Trophoblast cell (in vitro differentiated cells and primary cell): Measurements from ENCODE around the gene SLC39A6.

Experiments
- DNase-seq, 2 donors: peaks; one replicate each; pipeline ENCODE4 v3.0.0-alpha.2; 2016
- H2AFZ ChIP-seq: 2 replicates; pipeline ENCODE4 v1.6.1; 2013; ENCODE audit warnings: low read length, moderate library complexity, mild to moderate bottlenecking; ENCODE audit not compliant: insufficient read depth, poor library complexity
- H2AK5ac ChIP-seq: 2 replicates; pipeline ENCODE4 v1.6.1; 2013; ENCODE audit warnings: mild to moderate bottlenecking, low read length
- H2BK120ac ChIP-seq: 2 replicates; pipeline ENCODE4 v1.6.1; 2013; ENCODE audit warnings: low read length, mild to moderate bottlenecking, moderate library complexity; ENCODE audit not compliant: insufficient read depth, poor library complexity
- H2BK12ac ChIP-seq: 2 replicates; pipeline ENCODE4 v1.6.1; 2013; ENCODE audit warnings: mild to moderate bottlenecking, low read length, moderate library complexity
- H2BK5ac ChIP-seq: 2 replicates; pipeline ENCODE4 v1.6.1; 2013; ENCODE audit warnings: low read length, low read depth, moderate library complexity, mild to moderate bottlenecking; ENCODE audit not compliant: poor library complexity
- H3K14ac ChIP-seq: 2 replicates; pipeline ENCODE4 v1.6.1; 2013; ENCODE audit warnings: mild to moderate bottlenecking, low read length
- H3K18ac ChIP-seq: 2 replicates; pipeline ENCODE4 v1.6.1; 2013; ENCODE audit warnings: mild to moderate bottlenecking, low read length
- H3K23ac ChIP-seq: 2 replicates; pipeline ENCODE4 v1.6.1; 2013; ENCODE audit warnings: low read length
- H3K27ac ChIP-seq: 2 replicates; pipeline ENCODE4 v1.5.1; 2013; ENCODE audit warnings: low read depth, mild to moderate bottlenecking, inconsistent platforms, low read length, moderate library complexity
- H3K27me3 ChIP-seq: 2 replicates; pipeline ENCODE4 v1.6.1; 2013; ENCODE audit warnings: inconsistent platforms, mild to moderate bottlenecking, low read length, moderate library complexity; ENCODE audit not compliant: insufficient read depth
- H3K36me3 ChIP-seq, 2 experiments: 1 replicate in 1 of 2; 2 replicates in 1 of 2; pipeline ENCODE4 v1.6.1; 2013; ENCODE audit warnings: low read length in 2 of 2, mild to moderate bottlenecking in 2 of 2, moderate library complexity in 1 of 2; ENCODE audit not compliant: insufficient read depth in 2 of 2, control insufficient read depth in 1 of 2
- H3K4ac ChIP-seq: 2 replicates; pipeline ENCODE4 v1.6.1; 2013; ENCODE audit warnings: low read depth, mild to moderate bottlenecking, low read length, moderate library complexity
- H3K4me1 ChIP-seq, 2 experiments: 1 replicate in 1 of 2; 2 replicates in 1 of 2; pipeline ENCODE4 v1.6.1; 2013; ENCODE audit warnings: low read length in 2 of 2, mild to moderate bottlenecking in 2 of 2, moderate library complexity in 1 of 2; ENCODE audit not compliant: insufficient read depth in 2 of 2, control insufficient read depth in 1 of 2
- H3K4me2 ChIP-seq: 2 replicates; pipeline ENCODE4 v1.6.1; 2013; ENCODE audit warnings: inconsistent platforms, mild to moderate bottlenecking, low read length, moderate library complexity
- H3K4me3 ChIP-seq: 2 replicates; pipeline ENCODE4 v1.5.1; 2013; ENCODE audit warnings: mild to moderate bottlenecking, low read depth, low read length, inconsistent platforms
- H3K79me1 ChIP-seq: one replicate; pipeline ENCODE4 v1.6.1; 2013; ENCODE audit warnings: low read length
- H3K79me2 ChIP-seq: 2 replicates; pipeline ENCODE4 v1.6.1; 2013; ENCODE audit warnings: low read length, mild to moderate bottlenecking; ENCODE audit not compliant: control insufficient read depth, insufficient read depth, poor library complexity
- H3K9ac ChIP-seq: 2 replicates; pipeline ENCODE4 v1.6.1; 2013; ENCODE audit warnings: mild to moderate bottlenecking, low read length
- H3K9me3 ChIP-seq: 2 replicates; pipeline ENCODE4 v1.6.1; 2013; ENCODE audit warnings: low read depth, mild to moderate bottlenecking, control low read depth, inconsistent platforms, low read length; ENCODE audit not compliant: insufficient read depth
- H4K12ac ChIP-seq: 2 replicates; pipeline ENCODE4 v1.6.1; 2013; ENCODE audit warnings: low read depth, mild to moderate bottlenecking, low read length, moderate library complexity
- H4K8ac ChIP-seq: 2 replicates; pipeline ENCODE4 v1.6.1; 2013; ENCODE audit warnings: low read depth, mild to moderate bottlenecking, low read length, moderate library complexity
- H4K91ac ChIP-seq: one replicate; pipeline ENCODE4 v1.6.1; 2013; ENCODE audit warnings: low read depth, mild to moderate bottlenecking, low read length, moderate library complexity
- WGBS: extraction: QIAGEN DNeasy Blood & Tissue Kit; methylation state at CpG from one replicate; pipeline ENCODE4 v1.1.7; 2013; ENCODE audit warnings: missing lambda C conversion rate; ENCODE audit not compliant: insufficient read length, insufficient coverage; ENCODE audit errors: extremely low coverage; 5-methylcytosine and 5-hydroxymethylcytosine counted together

SLC39A6 gene

GRCh38 chr18:36058674-36059073, 70.5 kb downstream of the SLC39A6 start:
- no peak for DNase-seq
- H3K27ac ChIP-seq = no peak overlapping the region
- no peak overlapping the region for H3K14ac ChIP-seq
- no peak overlapping the region for H3K9ac ChIP-seq
- no peak overlapping the region for H2BK12ac ChIP-seq
- no peak overlapping the region for H2AFZ ChIP-seq
- no peaks in the 10 kb centered on the region for H3K4me1 ChIP-seq
- no peak overlapping the region for H4K8ac ChIP-seq
- no peak overlapping the region for H2AK5ac ChIP-seq
- WGBS = no CpG with 5 or more reads among the region's 3 CpGs
- H3K4me2 ChIP-seq = no peak overlapping the region
- H3K27me3 ChIP-seq = no peaks in the 10 kb centered on the region
- H3K18ac ChIP-seq = no peak overlapping the region
- no peak overlapping the region for H3K23ac ChIP-seq
- no peak overlapping the region for H4K91ac ChIP-seq
- H3K79me1 ChIP-seq = no peaks in the 10 kb centered on the region
- H3K4me3 ChIP-seq = no peak overlapping the region
- H3K4ac ChIP-seq = no peak overlapping the region
- no peak overlapping the region for H4K12ac ChIP-seq
- H3K36me3 ChIP-seq = no peaks in the 10 kb centered on the region
- peaks cover 5% of the 10 kb centered on the region for H3K79me2 ChIP-seq
- H2BK120ac ChIP-seq = no peak overlapping the region
- no peaks in the 10 kb centered on the region for H3K9me3 ChIP-seq
- H2BK5ac ChIP-seq = no peak overlapping the region
